ENCODE results near the gene RANBP3.
A peak's percentile ranks its signal among the peaks of the same experiment; 100 is the strongest.

RANBP3 gene

DNA sequence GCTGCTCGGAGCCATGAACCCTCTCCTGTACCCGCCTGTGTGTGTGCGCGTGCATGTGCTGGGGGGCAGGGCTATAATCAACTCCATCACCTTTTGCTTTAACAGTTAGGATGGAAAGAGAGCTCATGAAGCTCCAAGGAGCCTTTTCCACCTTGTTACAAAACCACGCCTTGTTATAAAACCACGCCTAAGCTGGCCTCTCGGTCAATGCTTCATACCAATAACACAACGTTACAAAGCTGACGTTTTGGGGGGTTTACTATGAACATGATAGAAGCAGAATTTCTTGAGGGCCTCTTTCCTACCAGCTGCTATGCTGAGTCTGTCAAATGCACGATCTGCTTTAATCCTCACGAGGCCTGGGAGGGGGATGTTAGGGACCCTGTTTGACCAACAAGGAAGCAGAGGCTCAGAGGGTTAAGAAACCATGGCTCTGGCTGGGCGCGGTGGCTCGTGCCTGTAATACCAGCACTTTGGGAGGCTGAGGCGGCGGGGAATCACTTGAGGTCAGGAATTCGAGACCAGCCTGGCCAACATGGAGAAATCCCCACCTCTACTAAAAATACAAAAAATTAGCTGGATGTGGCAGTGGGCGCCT lies 52.0 kb downstream of the RANBP3 start:
- DNase-seq (ENCODE audit: low read depth), result no peak

GRCh38 chr19:5923356-5923755 lies 54.6 kb downstream of the RANBP3 start:
- DNase-seq (ENCODE audit: low read depth), result no peak

DNA sequence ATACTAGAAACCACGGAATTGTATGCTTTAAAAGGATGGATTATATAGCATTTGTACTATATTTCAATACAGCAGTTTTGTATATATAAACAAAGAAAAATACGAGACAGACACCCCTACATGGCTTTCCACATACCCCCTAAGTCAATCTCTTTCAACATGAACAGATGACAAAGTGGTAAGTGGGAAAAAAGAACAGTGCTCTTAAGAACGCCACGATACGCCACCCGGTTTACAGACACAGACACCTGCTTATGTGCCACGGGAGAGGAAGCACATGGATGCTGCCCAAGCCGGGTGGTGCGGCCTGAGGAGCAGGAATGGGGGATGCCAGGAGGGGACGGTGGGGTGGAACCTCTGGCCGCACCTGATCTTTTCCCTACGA lies 55.8 kb downstream of the RANBP3 start:
- no peak for DNase-seq (ENCODE audit: low read depth)

- no peak for DNase-seq (ENCODE audit: low read depth)
These were observed 56.3 kb downstream of the RANBP3 start for GRCh38 chr19:5921516-5922160.

GRCh38 chr19:5918463-5919079 lies 59.4 kb downstream of the RANBP3 start:
- DNase-seq (ENCODE audit: low read depth), result no peak

DNA sequence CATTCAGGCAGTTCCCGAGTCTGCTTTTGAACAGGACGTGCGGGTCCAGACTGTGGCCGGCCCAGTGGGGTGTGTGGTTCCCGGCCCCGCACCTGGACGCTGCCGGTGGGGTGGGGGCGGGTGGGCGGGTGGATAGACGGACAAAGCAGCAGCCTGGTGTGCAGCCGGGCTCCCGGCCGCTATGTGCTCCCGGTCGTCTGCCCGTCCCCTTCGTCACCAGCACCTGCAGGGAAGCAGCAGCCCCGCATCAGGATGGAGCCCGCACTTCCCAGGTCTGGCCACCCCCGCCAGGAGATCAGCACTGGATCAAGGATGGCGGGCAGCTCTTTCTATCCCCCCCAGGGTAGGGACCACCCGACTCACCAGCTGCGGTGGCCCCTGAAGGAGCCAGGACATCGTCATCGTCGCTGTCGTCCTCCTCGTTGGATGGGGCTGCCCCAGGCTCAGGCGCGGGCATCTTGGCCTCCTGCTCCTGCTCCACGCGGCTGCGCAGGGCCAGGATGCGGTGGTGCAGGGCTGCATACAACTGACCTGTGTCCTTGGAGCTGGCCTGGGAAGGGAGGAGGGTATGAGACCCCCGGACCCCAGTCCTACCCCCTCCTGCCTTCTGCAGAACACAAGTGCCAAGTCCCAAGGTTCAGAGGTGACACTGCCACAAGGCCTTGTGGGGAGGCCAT lies 60.4 kb downstream of the RANBP3 start:
- DNase-seq (ENCODE audit: low read depth), result no peak

GRCh38 chr19:5916181-5916708 lies 61.7 kb downstream of the RANBP3 start:
- no peak for DNase-seq (ENCODE audit: low read depth)

DNA sequence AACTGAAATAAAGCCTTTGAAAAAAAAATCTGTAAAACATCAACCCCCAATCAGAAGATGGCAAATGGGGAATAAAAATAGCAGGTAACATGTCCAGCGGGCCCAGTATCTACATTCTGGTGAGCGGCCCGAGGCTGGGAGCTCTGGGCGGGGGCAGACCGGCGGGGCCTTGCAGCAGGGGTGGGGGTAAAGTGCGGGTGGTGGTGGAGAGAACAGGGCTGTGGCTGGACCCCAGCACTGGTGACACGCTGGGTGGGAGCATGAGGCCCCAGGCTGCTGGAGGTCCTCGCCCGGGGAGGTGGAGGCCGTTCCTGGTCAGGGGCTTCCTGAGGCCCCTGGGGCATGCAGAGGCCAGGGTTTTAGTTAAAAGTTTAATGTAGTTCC lies 62.2 kb downstream of the RANBP3 start:
- no peak for DNase-seq (ENCODE audit: low read depth)

DNA sequence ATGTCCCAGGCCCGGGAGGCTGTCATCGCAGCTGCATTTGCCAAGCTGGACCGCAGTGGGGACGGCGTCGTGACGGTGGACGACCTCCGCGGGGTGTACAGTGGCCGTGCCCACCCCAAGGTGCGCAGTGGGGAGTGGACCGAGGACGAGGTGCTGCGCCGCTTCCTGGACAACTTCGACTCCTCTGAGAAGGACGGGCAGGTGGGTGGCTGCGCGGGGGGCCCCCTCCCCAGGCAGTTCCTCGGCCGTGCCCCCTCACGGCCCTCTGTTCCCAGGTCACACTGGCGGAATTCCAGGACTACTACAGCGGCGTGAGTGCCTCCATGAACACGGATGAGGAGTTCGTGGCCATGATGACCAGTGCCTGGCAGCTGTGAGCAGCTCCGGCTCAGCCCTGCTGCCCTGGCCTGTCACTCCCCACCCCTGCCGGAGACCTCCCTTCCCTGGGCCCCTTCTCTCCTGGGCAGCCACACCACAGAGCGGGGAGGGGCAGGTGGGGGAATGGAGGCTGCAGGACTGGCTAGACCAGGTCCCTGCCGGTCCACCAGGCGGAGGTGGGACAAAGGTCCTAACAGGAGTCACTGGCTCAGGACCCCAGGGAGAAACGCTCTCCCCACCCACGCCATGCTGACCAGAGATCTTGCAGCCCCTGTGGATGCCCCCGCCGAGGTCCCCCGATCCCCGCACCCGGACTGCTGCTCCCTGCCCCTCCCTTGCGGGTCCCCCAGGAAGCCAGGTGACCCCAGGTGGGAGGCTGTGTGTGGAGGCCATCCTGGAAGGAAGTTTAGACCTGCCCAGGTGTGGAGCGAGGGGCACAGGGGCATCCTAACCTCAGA lies 62.8 kb downstream of the RANBP3 start:
- DNase-seq (ENCODE audit: low read depth), result no peak

DNA sequence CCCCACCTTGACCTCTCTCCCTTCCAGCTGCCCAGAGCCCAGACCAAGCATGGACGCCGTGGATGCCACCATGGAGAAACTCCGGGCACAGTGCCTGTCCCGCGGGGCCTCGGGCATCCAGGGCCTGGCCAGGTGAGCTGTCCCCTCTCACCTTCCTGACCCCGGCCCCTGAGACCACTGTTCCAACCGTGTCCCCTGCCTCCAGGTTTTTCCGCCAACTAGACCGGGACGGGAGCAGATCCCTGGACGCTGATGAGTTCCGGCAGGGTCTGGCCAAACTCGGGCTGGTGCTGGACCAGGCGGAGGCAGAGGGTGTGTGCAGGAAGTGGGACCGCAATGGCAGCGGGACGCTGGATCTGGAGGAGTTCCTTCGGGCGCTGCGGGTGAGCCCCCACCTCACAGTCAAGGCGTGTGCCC lies 63.6 kb downstream of the RANBP3 start:
- no peak for DNase-seq (ENCODE audit: low read depth)

DNA sequence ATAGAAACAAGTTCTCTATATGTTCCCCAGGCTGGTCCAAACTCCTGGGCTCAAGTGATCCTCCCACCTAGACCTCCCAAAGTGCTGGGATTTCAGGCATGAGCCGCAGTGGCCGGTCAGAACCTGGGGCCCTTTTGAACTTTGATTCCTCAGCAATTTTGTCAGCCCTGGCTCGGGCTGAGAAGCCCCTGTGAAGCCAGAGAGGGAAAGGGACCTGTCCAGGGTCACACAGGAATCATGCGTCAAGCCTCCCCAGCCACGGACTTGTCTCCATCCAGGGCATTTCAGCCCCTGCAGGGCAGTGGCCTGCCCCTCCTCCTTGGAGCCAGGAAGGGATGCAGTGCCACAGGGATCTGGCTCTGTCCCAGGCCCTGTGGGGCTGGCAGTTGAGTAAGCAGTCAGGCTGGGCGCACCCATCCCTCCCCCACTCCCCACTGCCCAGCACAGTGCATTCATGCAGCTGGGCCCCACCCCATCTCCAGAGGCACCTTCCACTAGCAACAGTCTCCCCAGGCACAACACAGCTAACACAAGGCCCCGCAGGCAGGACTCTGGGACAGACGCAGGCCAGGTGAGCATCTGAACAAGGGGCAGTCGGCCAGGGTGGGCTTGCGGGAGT lies 64.1 kb downstream of the RANBP3 start, which contains the start of gene CAPS:
Gene CAPS, plus strand, starts transcription at position 516 of the 619 bp plus-strand sequence. CDS start 153 bp downstream, outside the sequence.
- peak; percentile 55 for DNase-seq (ENCODE audit: low read depth)

DNA sequence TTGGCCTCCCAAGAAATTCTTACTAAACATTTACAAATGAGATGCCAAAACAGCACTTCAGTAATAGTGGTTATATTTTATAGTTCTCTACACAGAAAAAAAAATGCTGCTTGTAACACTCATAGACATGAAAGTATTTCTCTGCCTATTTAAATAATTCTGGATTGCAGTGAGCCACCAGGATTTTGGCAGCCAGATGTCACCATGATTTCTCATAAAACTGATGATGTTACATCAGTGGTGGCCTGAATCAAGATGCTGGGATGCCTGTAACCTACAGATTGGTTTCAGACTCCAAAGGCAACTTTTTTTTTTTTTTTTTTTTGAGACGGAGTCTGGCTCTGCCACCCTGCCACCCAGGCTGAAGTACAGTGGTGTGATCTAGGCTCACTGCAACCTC lies 66.6 kb downstream of the RANBP3 start:
- no peak for DNase-seq (ENCODE audit: low read depth)

GRCh38 chr19:5910638-5910907 lies 67.4 kb downstream of the RANBP3 start:
- no peak for DNase-seq (ENCODE audit: low read depth)

DNA sequence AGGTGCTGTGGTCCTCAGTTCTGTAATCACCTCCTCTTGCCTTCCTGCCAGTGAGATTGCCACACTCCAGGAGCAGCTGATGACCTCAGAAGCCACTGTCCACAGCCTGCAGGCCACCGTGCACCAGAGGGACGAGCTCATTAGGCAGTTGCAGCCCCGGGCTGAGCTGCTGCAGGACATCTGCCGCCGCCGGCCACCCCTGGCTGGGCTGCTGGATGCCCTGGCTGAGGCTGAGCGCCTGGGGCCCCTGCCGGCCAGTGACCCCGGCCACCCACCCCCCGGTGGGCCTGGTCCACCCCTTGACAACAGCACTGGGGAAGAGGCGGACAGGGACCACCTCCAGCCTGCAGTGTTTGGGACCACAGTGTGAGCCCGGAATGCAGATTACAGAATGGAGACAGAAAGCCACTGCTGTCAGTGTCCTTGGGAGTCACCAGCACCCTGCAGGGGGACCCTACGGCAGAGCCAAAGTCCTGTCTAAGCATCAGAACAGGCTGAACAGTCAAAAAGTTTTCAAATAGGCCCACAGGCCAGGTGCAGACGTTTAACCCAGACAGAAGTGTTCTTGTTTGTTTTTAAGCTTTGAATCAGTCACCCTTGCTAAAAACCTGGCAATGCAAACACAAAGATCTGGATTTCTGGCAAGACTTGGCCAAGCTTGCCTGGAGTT lies 69.0 kb downstream of the RANBP3 start:
- no peak for DNase-seq (ENCODE audit: low read depth)

DNA sequence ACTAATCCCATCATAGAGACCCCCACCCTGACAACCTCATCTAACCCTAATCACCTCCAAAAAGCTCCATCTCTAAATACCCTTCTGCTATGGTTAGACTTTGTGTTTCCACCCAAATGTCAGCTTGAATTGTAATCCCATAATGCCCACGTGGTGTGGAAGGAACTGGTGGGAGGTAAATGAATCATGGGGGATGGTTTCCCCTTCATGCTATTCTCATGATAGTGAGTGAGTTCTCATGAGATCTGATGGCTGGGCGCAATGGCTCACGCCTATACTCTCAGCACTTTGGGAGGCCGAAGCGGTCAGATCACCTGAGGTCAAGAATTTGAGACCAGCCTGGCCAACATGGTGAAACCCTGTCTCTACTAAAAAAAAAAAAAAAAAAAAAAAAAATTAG lies 70.7 kb downstream of the RANBP3 start:
- no peak for DNase-seq (ENCODE audit: low read depth)

DNA sequence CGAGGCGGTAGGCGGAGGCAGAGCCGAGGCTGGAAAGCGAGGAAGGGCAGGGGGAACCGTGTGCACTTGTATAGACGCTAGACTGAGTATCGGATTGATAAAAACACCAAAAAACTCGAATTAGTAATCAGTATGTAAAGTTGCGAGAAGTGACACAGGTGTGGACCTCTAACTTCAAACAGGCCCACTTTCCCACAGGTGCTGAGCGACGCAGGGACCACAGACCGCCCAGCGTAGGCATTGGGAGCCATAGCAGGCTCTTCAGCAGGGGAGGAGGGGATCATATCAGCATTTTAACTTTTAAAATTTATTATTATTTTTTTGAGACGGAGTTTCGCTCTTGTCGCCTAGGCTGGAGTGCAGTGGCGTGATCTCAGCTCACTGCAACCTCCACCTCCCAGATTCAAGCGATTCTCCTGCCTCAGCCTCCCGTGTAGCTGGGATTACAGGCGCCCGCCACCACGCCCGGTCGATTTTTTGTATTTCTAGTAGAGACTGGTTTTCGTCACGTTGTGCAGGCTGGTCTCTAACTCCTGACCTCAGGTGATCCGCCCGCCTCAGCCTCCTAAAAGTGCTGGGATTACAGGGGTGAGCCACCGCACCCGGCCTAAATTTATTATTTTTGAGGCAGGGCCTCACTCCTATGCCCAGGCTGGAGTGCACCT lies 72.7 kb downstream of the RANBP3 start:
- DNase-seq (ENCODE audit: low read depth), result no peak

DNA sequence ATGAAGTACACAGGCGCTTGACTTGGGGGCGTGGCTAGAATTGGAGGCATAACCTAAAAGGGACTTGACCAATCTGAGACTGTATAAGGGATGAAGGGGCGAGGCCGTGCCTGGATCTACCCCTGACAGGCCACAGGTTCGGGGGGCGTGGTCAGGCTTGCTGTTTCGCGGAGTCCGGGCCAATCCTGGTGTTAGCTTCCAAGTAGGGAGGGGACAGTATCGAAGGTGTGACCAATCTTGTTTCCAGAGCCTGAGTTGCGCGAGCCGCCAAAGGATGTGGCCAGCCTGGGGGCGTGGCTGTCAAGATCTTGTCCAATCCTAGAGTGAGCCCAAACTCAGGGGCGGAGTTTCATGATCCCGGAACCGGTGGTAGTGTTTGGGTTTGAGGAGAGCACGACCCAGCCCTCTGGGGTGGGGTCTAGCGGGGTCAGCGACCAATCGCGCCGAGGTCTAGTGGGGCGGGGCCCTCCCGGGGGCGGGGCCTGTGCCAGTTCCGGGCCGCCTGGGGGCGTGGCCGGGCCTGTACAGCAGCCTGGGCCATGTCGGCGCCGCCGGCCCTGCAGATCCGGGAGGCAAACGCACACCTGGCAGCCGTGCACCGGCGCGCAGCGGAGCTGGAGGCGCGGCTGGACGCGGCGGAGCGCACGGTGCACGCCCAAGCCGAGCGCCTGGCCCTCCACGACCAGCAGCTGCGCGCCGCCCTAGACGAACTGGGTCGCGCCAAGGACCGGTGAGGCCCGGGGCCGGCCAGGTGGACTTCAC lies 73.4 kb downstream of the RANBP3 start, which contains the start of gene VMAC:
Gene VMAC, plus strand, starts transcription at position 521 of the 762 bp plus-strand sequence. Its CDS starts 19 bp downstream, at position 540.
- peak; percentile 100 for DNase-seq (ENCODE audit: low read depth)

DNA sequence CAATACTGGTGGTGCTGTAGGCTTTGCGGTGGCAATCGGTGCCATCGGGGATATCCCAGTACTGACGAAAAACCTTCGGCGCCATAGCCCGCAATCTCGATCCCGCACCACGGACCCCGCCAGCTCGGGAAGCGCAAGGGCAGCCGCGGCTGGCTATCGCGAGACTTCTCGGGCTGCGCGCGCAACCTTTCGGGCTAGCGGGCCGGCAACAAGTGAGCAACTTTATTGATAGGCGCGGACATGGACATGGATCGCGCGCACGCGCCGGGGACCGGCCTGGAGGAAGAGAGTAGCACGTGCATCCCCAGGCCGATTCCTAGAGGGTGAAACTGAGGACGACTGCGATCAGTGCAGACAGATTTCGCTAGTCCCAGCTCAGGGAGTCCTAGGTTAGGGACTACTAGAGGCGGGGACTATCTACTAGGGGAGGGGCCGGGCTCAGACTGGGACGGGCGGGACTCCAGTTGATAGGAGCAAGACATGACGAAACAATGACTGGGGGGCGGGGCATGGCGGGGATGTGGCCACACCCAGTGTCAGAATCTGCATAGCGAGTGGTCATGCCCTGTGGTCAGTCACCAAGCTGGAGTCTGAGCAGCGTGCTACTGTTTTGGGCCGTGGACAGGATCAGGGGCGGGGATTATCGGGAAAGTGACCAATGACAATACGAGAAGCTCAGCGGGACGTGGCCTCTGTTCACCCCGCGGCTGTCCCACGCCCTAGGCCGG lies 74.2 kb downstream of the RANBP3 start, which contains the start of gene NDUFA11:
Gene NDUFA11, minus strand, starts transcription at position 167 of the 728 bp plus-strand sequence. Its CDS starts 82 bp downstream, at position 85.
- DNase-seq (ENCODE audit: low read depth), result peak; percentile 89
